SKM-1 (cell line): ENCODE data around the gene THSD4.
"Not testable (repeated sequence)": the region's sequence is repeated elsewhere in the genome, so short reads cannot be mapped to it uniquely, and the experiment has no call there.

Experiments
- DNase-seq: peaks from one replicate; lab custom pipeline; 2025; ENCODE audit not compliant: unreplicated experiment; lab: John Stamatoyannopoulos, UW

Gene THSD4

DNA sequence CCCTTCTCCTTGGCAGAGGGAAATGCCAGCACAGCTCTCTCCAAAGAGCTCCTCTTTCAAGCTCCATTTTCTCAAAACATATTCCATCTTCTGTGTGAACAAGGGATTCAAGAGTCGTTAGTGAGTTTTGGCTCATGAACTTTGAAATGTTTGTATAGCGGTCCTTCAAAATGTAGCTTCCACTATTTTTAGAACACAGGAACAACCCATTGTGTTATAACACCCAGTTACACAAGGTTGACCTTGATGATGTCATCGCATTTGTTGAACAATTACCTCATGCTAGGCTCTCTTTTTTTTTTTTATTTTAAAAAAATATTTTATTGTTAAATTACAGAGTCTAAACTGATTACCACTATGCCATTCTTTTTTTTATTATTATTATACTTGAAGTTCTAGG lies 251.7 kb downstream of the THSD4 start:
- DNase-seq = no peak

DNA sequence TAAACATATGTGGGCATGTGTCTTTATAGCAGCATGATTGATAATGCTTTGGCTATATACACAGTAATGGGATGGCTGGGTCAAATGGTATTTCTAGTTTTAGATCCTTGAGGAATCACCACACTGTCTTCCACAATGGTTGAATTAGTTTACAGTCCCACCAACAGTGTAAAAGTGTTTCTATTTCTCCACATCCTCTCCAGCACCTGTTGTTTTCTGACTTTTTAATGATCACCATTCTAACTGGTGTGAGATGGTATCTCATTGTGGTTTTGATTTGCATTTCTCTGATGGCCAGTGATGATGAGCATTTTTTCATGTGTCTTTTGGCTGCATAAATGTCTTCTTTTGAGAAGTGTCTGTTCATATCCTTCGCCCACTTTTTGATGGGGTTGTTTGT lies 252.5 kb downstream of the THSD4 start:
- DNase-seq = not testable (repeated sequence)

DNA sequence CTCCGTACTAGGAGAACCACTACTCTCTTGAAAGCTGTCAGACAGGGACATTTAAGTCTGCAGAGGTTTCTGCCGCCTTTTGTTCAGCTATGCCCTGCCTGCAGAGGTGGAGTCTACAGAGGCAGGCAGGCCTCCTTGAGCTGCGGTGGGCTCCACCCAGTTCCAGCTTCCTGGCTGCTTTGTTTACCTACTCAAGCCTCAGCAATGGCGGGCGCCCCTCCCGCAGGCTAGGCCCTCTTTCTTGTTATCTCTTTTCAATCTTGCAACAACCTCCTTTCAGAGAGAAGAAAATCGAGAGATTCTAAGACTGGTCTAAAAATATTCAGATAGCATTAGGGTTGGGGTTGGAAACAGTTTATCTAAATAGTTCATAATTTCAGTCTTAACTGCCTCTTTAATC lies 257.5 kb downstream of the THSD4 start:
- not testable (repeated sequence) for DNase-seq

DNA sequence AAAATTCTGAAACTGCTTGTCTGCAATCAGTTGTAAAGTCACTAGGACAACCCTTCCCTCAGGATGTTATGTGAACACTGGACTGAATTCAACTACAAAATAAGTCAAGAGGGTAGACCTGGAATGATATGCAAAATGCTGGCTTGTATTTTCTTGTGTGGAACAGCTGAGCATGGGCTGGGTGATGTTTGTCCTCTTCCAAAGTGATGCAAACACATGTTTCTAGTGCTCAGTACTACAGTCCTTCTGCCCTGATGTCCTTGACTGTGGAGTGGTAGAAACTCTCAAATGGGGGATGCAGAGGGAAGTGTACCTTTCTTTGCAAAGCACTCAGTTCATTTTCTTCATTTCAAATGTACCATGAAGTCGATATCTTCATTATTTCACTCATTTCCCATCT lies 258.6 kb downstream of the THSD4 start:
- DNase-seq = no peak

DNA sequence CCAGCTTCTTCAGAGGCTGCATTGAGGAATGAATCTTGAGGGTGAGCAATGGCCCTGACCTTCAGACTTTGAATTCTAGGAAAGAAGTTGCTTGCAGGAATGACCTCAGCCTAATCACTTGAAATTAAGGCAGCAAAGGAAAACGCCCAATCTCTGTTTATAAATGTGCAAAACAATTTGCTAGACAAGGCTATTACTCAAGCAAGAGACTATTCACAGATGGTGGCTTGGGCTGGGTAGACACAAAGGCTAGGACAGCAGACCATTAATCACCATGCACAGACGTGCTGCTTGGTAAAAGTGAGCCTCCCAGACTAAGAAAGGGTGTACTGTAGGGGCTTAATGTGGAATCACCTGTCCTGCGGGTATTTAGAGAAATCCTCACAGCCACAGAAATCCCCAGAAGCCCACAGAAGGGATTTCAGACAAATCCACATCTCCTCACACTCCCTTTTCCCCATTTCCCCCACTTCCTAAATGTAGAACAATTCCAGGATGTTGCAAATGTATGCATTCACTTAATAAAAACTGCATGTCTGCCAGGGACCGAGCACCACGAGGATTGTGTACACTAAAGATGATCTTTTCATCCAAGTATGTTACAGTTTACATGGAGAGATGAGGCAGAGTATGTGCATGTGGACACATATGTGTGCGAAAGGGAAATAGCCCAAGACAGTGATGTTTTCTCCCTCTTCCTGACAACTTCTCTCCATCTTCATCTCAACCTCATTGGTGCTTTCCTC lies 259.5 kb downstream of the THSD4 start:
- no peak for DNase-seq

DNA sequence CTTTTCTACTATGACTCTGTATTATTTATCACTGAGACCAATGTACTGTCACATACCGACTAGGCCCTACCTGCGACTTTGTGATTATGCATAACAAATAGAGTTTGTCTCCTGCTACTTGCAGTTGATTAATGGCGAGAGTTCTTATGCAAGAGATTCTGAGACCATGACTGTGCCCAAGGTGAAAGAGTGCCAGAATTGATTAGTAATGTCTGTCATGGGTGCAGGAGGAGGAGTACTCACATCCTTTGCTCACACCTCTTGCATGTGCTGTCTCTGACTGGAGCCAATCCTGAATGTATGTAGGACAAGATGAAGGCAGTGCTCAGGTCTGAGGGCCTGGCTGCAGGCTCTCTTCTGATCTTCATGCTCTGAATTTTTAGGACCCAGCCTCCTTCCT lies 260.7 kb downstream of the THSD4 start:
- no peak for DNase-seq

DNA sequence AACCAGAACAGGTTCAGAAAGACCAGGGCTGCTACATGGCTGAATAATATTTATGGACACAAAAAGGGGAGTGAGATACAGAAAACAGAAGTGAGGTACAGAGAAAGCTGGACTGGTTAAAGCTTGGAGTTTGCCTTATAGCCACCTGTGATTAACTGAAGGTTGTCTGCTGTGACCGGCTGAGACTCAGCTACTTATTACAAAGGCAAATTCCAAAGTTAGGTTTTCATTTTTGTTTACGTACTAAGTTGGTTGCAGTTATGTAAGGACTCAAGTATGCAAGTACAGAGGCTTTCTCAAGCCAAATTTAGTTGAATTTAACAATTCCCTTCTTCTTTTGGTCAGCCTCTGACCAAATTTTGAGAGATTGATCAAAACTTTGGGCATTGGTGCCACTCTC lies 264.6 kb downstream of the THSD4 start:
- DNase-seq = no peak

DNA sequence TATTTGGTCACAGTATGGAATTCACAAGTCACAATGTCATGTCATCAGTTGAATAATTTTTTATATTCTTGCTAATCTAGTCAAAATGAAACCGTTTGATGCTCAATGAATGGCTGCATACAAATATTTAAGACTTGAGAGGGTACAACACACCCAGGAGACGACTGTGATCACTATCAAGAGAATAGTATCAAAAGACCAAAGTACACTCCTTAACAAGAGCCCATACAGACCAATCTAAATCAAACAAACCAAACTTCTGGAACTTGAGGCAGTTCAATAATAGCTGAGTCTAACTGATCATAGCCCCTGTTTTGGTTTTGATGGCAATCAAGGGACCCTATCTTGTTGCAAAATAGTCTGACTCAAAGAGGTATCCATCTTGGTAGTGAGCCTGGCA lies 265.1 kb downstream of the THSD4 start:
- DNase-seq = no peak

DNA sequence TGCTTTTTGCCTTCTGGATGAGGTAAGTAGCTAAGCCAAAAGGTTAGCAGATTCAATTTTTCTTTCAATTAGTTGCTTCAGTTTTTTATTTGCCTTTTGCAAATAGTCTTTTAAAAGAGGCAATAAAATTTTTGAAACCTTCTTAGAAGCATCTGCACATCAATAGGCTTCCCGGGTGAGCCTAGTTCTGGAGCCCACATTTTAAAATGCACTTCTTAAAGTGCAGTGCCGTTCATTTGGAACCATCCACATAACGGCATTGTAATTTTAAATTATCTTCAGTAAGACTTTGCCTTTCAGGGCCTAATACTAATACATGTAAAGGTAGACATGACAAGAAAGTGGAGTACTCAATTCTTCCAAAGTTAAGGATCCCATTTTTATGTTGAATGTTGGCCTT lies 269.2 kb downstream of the THSD4 start:
- no peak for DNase-seq

DNA sequence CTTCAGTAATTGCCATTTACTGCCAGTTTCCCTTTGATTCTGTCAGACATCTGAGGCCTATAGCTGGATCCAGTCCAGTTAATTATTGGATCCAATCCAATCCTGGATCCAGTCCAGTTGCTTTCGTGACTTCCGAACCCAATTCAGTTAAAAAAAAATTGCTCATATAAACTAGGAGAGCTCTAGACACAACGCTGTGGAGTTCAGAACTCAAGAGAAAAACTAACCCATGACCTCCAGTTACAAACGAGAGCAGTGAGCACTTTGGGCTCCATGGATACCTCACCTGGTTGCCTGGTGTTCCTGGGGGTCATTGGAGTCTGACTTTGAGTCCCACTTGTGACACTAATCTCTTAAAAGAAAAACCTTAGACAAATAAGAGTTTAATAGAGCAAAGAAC lies 269.8 kb downstream of the THSD4 start:
- no peak for DNase-seq

DNA sequence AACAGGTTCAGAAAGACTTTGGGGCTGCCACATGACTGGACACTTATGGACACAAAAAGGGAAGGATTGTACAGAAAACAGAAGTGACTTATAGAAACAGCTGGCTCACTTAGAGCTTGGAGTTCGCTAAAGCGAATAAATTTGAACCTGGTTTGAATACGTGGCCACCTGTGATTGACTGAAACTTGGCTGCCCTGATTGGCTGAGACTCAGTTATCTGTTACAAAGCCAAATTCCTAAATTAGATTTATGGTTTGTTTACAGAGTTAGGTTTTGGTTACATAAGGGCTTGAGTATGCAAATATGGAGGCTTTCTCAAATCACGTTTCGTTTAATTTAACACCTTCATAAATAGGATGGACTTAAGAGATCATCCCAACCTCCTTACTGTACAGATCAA lies 270.2 kb downstream of the THSD4 start:
- DNase-seq = no peak

DNA sequence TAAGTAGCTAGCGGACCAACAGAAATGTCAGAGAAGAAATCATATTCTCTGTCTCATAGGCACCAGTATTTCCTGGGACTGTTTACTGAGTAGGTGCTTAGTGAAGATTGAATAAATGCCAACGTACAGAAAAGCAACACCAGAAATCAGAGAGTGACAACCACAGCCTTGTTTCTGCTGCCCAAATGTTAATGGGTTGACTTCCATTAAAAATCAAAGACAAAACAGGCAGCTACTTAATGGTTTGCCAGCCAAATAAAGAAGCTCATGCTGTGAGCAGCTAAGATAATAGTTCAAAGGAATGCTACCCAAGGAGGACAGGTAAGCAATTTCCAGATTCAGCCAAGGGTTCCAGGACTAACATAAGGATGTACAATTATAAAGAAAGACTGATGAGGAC lies 270.7 kb downstream of the THSD4 start:
- DNase-seq = no peak

DNA sequence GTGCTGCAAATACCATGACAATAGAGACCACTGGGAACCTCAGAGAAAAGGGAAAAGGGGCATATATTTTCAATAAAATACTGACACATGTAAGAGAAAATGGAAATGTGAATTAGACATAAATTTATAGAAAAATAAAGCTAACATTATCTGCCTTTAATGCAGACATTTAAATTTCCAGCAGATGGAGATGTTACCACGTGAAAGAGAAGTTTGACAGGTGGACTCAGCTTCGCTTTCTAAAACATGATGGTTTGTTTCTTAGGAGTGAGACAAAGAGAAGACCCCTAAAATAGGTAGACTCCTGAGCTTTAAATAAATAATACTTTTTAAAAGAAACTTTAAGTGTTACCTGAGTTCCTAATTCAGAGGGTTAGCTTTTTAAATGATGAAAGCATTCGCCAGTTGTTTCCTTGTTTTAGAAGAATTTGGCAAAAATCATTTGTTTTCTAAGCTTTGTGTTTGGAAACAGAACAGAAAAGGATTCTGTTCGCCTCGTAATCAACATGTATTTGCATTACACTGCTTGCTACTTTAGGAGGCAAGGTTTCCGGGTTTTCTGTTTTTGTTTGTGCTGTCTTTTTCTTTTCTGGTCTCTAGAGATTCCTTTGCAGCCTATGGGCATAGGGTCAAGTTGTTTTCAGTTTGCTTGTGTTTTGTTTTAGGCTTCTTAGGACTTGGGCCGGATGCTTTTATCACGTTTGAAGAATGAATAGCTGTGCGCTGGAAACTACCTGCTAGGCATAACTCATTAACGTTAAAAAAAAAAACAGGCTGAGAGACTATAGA lies 271.4 kb downstream of the THSD4 start:
- no peak for DNase-seq

DNA sequence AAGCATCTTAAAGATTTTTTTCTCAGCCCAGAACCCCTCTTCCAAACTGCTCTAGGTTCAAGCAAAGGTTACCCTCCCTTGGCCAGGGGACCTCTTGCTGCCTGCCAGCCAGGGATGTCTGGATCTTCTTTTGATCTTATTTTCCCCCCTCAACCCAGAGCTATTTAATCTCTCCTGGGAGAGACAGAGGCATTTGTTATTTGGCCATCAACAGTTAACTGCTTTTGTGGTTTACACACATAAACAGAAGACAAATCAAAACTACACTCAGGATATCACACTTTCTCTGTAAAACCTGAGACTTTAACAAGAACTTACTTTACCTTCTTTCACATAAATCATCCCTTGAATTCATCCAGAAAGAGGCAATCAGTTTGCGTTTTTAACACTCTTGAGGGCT lies 272.5 kb downstream of the THSD4 start:
- no peak for DNase-seq

DNA sequence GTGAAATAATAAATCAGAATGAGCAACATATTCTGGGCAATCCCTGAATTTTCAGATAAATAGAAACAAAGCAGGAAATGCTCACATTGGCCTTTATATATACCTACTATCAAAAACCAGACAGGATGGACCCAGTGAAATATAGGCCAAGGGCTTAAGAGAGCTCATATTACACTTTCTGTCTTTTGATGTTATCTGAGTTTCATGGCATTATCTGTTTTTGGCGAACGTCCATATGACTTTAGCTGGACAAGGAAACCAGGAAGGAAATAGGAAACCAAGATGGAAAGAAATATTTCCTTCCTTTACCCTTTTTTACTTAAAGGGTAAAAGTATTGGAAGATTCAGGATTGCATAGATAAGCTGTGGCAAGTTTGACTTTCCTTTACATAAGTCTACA lies 274.8 kb downstream of the THSD4 start:
- DNase-seq = no peak

DNA sequence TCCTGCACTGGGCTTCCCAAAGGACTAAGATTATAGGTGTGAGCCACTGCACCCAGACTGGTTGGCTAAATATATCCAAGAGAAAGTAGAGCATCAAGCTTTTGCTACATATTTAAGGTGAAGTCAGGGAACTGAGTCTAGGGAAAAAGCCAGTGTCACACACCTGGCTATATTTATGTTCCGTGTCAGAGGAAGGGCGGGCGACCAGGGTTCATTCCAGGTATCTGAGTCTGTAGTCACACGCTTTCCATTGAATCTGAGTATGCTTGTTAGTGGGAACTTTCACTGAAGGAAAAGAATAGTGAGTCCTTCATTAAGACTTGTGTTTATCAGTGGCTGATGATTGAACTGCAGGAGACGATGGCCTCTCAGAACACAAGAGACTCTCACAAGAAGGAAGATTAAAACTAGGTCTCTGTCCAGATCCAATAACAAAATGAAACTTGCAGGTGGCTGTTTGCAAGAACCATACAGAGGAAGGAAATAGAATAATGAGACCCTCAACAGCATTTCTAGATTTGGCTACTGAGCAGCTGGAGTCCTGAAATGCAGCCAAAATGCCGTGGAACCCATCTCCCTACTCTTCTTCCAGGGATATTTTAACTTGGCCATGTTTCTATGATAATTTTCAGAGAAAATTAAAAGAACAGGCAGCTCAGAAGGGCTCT lies 276.3 kb downstream of the THSD4 start:
- DNase-seq = no peak

DNA sequence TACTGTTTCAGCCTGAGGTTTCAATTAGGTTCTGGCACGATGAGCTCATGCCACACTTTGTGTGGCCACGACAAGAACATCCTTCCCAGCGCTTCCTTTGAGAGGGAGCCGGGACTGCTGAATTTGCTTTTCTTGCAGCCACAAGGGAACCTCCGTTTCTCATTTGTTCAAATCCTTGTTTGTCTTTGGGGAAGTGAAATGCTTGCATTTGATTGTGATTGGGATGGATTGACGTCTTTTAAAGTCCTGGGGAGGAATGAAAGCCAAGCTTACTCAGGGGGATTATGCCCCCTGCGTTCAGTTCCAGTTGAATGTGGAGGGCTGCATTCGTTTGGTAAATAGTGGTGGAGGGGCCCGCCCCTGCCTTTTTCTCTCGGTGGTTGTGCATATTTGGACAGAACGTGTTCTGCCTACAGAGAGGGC lies 277.6 kb downstream of the THSD4 start:
- DNase-seq = no peak

DNA sequence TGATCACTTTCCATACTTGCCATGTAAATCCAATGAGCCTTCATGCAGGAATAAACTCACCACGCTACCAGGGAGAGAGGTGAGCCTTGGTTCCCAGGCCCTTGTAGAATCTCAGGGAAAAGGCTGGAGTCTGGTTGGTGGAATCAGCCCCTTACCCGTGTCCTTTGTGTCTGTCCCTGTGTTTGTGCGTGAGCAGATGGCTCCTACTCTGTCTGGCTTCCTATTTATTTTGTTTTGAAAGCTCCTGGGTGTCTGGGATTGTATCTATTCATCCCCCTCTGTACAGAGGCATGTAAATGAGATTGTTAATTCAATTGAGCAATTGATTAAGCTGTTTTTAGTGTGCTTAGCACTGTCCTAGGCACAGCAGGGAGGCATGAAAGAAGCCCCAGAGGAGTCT lies 278.1 kb downstream of the THSD4 start:
- DNase-seq = no peak

DNA sequence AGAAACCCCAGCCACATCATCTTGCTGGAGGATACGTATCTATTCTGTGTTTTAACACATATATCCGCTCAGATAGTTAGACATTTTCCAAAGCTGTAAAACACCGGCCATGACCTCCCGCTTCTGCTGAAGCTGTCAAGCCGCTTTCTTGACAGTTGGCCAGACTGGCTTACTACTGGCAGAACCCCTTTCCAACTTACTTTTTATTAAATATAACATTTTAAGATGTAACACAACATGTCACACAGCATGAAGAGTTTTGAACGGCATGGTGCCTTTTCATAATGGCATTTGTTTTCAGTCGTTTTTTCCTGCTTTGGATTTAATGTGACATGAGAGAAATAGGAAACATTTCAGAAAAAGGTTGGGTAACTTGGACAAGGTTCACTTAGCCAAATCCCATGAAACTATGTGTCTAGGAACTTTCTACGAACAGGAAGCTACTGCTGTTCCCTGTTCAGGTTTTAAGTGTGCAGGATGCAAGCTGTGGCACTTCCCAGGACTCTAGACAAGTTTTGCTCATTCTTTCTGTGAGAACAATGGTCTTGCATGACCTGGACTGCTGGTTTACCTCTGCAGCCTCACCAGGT lies 281.4 kb downstream of the THSD4 start:
- DNase-seq = no peak

DNA sequence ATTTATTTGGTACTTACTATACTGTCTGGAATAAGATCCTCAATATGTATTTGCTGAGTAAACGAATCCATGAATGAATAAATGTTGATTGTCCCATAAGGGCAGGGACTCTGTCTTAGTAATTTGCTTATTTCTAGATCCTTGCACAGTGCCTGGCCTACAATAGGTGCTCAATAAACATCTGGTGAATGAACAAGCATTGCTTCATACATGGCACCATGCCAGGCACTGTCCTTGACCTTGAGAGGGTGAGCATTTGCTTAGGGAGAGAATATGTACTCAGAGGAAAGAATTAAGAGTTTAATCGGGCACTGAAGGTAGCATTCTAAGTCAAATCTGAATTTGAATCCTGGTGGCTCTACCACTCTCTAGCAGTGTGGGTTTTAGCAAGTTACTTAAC lies 282.1 kb downstream of the THSD4 start:
- no peak for DNase-seq

DNA sequence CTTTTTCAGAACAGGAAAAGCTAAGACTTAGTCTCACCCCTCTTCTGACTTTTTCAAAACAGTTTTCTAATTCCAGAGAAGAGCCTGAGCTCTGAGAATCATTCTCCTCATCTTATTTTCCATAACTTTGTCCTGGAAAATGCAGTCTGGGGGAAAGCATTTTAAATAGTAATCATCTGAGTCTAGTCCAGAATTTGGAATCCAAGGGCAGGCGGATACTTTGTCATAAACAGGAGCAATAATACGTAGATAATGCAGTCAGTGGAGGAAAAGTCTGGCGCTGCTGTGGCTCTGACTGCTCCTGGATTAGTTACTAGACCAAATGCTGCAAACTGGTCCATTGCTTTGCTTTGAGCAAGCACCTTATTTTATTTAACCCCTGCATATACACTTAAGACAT lies 285.0 kb downstream of the THSD4 start:
- DNase-seq = no peak

DNA sequence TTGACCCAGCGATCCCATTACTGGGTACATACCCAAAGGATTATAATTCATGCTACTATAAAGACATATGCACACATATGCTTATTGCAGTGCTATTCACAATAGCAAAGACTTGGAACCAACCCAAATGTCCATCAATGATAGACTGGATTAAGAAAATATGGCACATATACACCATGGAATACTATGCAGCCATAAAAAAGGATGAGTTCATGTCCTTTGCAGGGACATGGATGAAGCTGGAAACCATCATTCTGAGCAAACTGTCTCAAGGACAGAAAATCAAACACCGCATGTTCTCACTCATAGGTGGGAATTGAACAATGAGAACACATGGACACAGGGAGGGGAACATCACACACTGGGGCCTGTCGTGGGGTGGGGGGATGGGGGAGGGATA lies 286.5 kb downstream of the THSD4 start:
- DNase-seq = not testable (repeated sequence)
